BLaER1 (cell line): ENCODE data around the gene DPP6.
"Not testable (repeated sequence)": the region's sequence is repeated elsewhere in the genome, so short reads cannot be mapped to it uniquely, and the experiment has no call there.

Experiments
- H3K27ac ChIP-seq: shearing (Covaris generic); formaldehyde crosslinking; 2 replicates; pipeline ENCODE4 v1.8.1; 2022
- H3K27me3 ChIP-seq: shearing (Covaris generic); formaldehyde crosslinking; 2 replicates; pipeline ENCODE4 v1.8.1; 2022
- H3K36me3 ChIP-seq: shearing (Covaris generic); formaldehyde crosslinking; 2 replicates; pipeline ENCODE4 v1.8.1; 2022
- H3K4me1 ChIP-seq: shearing (Covaris generic); formaldehyde crosslinking; 2 replicates; pipeline ENCODE4 v1.8.1; 2022
- H3K4me2 ChIP-seq: shearing (Covaris generic); formaldehyde crosslinking; 2 replicates; pipeline ENCODE4 v1.8.1; 2022
- H3K4me3 ChIP-seq: shearing (Covaris generic); formaldehyde crosslinking; 2 replicates; pipeline ENCODE4 v1.8.1; 2022
- H3K9ac ChIP-seq: shearing (Covaris generic); formaldehyde crosslinking; 2 replicates; pipeline ENCODE4 v1.8.1; 2022
- H3K9me3 ChIP-seq: shearing (Covaris generic); formaldehyde crosslinking; 2 replicates; pipeline ENCODE4 v1.8.1; 2022
- H4K20me1 ChIP-seq: shearing (Covaris generic); formaldehyde crosslinking; 2 replicates; pipeline ENCODE4 v1.8.1; 2022

DPP6 gene

DNA sequence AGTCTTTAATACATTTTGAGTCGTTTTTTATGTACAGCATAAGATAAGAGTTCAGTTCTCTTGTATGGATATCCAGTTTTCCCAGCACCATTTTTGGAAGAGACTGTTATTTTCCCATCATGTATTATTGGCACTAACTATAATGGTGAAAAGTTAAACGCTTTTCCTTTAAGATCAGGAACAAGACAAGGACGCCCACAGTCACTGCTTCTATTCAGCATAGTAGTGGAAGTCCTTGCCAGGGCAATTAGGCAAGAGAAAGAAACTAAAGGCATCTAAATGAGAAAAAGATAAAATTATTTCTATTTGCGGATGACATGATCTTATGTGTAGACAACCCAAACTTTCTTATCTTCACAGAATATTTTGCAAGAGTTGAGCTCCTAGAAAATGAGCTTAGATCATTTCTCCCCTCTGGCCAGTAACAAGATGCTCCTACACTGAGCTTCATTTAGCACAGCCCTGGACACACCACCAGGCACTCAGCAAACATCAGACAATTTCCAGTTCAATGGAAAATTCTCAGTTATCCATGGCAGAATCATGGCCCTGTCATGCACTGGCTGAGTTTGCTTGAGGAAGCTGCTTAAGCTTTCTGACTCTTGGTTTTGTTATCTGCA lies 61.6 kb downstream of the DPP6 start:
- not testable (repeated sequence) for H3K9me3 ChIP-seq, H3K4me3 ChIP-seq, H3K36me3 ChIP-seq, H3K27ac ChIP-seq, H3K4me1 ChIP-seq, H3K9ac ChIP-seq, H3K4me2 ChIP-seq, H3K27me3 ChIP-seq, H4K20me1 ChIP-seq

GRCh38 chr7:154117411-154118390 lies 65.5 kb downstream of the DPP6 start:
- H3K4me1 ChIP-seq, result peaks cover 20% of the 10 kb centered on the region
- not testable (repeated sequence) for H3K27me3 ChIP-seq, H3K36me3 ChIP-seq, H3K9ac ChIP-seq, H3K27ac ChIP-seq, H3K4me2 ChIP-seq, H3K4me3 ChIP-seq, H4K20me1 ChIP-seq, H3K9me3 ChIP-seq

DNA sequence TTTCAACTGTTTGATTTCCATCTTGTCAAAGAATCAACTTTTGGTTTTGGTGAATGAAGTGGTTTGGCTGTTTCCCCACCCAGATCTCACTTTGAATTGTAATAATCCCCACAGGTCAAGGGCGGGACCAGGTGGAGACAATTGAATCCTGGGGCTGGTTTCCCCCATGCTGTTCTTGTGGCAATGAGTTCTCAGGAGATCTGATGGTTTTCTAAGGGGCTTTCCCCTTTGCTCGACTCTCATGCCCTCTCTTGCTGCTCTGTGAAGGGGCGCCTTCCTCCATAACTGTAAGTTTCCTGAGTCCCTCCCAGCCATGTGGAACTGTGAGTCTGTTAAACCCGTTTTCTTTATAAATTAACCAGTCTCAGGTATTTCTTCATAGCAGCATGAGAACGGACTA lies 68.6 kb downstream of the DPP6 start:
- peak overlapping the region; percentile 49; the same call in 1 of the 2 replicates for H3K27ac ChIP-seq
- H3K4me1 ChIP-seq, result peaks cover 25% of the 10 kb centered on the region
- not testable (repeated sequence) for H3K27me3 ChIP-seq, H3K36me3 ChIP-seq, H3K4me3 ChIP-seq, H4K20me1 ChIP-seq, H3K9me3 ChIP-seq, H3K9ac ChIP-seq
- H3K4me2 ChIP-seq, result peak overlapping the region; percentile 67

DNA sequence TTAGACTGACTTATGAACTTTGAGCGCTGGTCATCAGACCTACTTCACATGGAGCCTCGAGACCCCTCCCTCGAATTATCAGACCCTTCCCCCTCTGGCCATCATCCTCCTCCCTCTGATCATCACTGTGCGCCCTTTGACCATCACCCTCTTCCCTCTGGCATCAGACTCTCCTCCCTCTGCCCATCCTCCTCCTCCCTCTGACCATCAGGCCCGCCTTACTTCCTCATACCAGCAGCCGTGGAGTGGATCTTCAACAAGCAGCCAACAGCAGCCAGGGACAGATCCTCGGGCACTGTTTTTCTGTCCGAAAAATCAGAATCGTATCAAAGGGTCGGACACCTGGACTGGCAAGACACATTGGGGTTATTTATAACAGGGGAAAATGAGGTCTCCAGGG lies 70.5 kb downstream of the DPP6 start:
- not testable (repeated sequence) for H3K27ac ChIP-seq, H3K27me3 ChIP-seq, H3K9me3 ChIP-seq, H3K4me3 ChIP-seq, H4K20me1 ChIP-seq, H3K36me3 ChIP-seq, H3K9ac ChIP-seq
- Histone ChIP-seq H3K4me2 (peak overlapping the region; percentile 43), H3K4me1 (peaks cover 25% of the 10 kb centered on the region)

DNA sequence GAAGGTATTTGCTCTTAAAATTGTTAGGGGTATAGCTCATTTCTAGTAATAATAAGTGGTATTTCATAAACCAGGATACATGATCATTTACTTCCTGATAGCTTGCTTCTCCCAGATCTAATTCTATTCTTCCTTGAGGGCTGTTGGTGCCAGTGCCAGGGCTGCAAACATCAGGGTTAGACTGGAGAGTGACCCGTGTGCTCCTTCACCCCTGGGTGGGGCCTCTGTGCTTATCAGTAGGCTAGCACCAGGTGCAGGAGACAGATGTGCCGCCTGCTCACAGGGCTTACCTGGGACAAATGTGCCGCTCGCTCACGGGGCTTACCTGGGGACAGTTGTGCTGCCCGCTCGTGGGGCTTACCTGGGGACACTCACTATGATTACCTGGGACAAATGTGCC lies 71.2 kb downstream of the DPP6 start:
- not testable (repeated sequence) for H3K36me3 ChIP-seq, H3K27ac ChIP-seq, H4K20me1 ChIP-seq, H3K9me3 ChIP-seq, H3K27me3 ChIP-seq, H3K9ac ChIP-seq, H3K4me2 ChIP-seq, H3K4me3 ChIP-seq
- H3K4me1 ChIP-seq, result peaks cover 25% of the 10 kb centered on the region

DNA sequence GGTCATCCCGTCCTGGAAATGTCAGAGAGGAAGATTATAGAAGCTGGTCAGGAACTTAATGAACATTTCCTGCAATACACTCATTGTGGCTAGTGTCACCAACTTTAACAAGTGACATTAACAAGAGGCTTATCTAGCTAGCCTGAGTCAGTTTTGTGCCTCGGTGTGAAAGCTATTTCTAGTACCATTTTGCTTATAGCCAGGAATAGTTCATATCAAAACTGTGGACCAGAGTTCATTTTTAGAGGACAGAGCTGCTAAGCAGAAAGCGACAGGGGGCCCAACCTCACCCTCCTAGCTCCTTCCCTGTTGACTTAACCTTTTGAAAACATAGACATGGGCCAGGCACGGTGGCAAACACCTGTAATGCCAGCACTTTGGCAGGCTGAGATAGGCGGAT lies 76.9 kb downstream of the DPP6 start:
- not testable (repeated sequence) for H3K9ac ChIP-seq, H3K9me3 ChIP-seq, H3K4me3 ChIP-seq, H3K4me2 ChIP-seq, H3K27ac ChIP-seq, H4K20me1 ChIP-seq, H3K27me3 ChIP-seq, H3K36me3 ChIP-seq
- H3K4me1 ChIP-seq, result peaks cover 11% of the 10 kb centered on the region

DNA sequence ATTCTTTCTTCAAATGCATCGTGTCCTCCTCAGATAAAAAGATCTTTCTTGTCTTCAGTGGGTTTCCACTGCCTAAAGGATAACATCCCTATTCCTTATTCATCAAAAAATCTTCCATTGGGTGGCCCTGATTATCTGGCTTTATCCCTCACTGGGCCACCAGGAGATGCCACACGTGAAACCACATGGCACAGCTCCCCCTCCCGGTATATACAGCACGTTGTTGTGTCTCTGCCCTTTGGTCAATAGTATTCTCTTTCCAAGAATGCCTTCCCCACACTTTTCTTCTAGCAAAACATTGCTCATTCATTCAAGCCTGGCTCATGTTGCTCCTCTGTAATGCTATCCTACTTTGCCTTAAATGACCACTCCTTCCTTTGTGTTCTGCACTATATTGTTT lies 80.4 kb downstream of the DPP6 start:
- H4K20me1 ChIP-seq, H3K4me3 ChIP-seq, H3K9ac ChIP-seq, H3K4me2 ChIP-seq, H3K27ac ChIP-seq, H3K36me3 ChIP-seq, H3K27me3 ChIP-seq: not testable (repeated sequence)
- H3K4me1 ChIP-seq, result peaks cover 28% of the 10 kb centered on the region
- peaks cover 19% of the 10 kb centered on the region for H3K9me3 ChIP-seq

GRCh38 chr7:154133703-154134277 lies 81.6 kb downstream of the DPP6 start:
- Histone ChIP-seq H3K4me1 (peaks cover 28% of the 10 kb centered on the region), H3K9me3 (peaks cover 19% of the 10 kb centered on the region), H3K4me3 (0 out of 2 replicates have a peak overlapping the region, but pooled peaks have one; percentile 14), H3K4me2 (peak overlapping the region; percentile 49), H3K27ac (0 out of 2 replicates have a peak overlapping the region, but pooled peaks have one; percentile 18)
- H3K27me3 ChIP-seq, H4K20me1 ChIP-seq, H3K9ac ChIP-seq, H3K36me3 ChIP-seq: not testable (repeated sequence)

- not testable (repeated sequence) for H3K4me3 ChIP-seq, H3K36me3 ChIP-seq, H4K20me1 ChIP-seq, H3K27me3 ChIP-seq, H3K9ac ChIP-seq, H3K4me2 ChIP-seq
- 0 out of 2 replicates have a peak overlapping the region, but pooled peaks have one; percentile 18 for H3K27ac ChIP-seq
- H3K9me3 ChIP-seq, result peaks cover 19% of the 10 kb centered on the region
- H3K4me1 ChIP-seq, result peaks cover 28% of the 10 kb centered on the region
Observed at GRCh38 chr7:154134698-154135097, 82.5 kb downstream of the DPP6 start.

- H4K20me1 ChIP-seq, H3K36me3 ChIP-seq, H3K4me3 ChIP-seq, H3K27ac ChIP-seq, H3K27me3 ChIP-seq, H3K9ac ChIP-seq: not testable (repeated sequence)
- peaks cover 19% of the 10 kb centered on the region for H3K9me3 ChIP-seq
- peaks cover 31% of the 10 kb centered on the region for H3K4me1 ChIP-seq
- peak overlapping the region; percentile 32; the same call in 1 of the 2 replicates for H3K4me2 ChIP-seq
Observed at GRCh38 chr7:154135646-154136045, 83.4 kb downstream of the DPP6 start.

DNA sequence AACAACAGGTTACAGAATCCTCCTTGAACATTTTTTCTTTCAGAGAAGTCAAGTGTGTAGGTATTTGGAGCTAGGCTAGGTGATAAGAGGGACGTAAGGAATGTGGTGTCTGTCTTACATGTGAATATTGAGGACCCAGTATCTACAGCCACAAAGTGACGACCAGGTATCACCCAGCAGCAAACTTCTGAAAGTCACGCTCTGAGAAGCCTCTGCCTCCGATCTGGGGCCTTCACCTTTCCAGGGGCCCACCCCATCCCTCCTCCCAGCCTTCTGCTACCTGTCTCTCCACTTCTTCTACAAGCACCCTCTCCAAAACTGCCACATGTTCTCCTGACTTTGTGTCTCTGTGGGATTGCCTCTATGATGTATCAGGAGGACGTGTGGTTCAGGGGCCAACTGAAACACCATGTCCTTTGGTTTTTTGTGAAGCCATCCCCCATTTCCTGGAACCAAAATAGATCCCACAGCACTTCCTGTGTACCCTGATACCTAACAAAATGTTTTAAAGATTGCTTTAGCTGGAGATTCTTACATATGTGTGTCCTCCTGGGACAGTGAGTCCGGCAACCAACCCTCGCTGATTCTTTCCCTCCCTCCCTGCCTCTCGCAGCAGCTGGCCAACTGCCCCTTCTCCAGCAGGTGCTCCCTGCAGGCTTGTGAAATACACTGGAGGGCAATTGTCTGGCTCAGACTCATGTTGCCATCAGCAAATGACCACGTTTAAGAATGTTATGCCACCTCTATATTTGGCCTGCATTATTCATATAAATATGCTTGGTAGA lies 93.9 kb downstream of the DPP6 start:
- not testable (repeated sequence) for H4K20me1 ChIP-seq, H3K9me3 ChIP-seq, H3K27me3 ChIP-seq, H3K4me3 ChIP-seq, H3K36me3 ChIP-seq
- Histone ChIP-seq H3K4me1 (peaks cover 37% of the 10 kb centered on the region), H3K27ac (peak overlapping the region; percentile 86), H3K9ac (peak overlapping the region; percentile 68), H3K4me2 (peak overlapping the region; percentile 73)

GRCh38 chr7:154146707-154147038 lies 94.5 kb downstream of the DPP6 start:
- not testable (repeated sequence) for H3K27me3 ChIP-seq, H3K9me3 ChIP-seq, H3K36me3 ChIP-seq, H3K4me3 ChIP-seq, H4K20me1 ChIP-seq
- peak overlapping the region; percentile 68 for H3K9ac ChIP-seq
- H3K4me1 ChIP-seq, result peaks cover 37% of the 10 kb centered on the region
- peak overlapping the region; percentile 86 for H3K27ac ChIP-seq
- peak overlapping the region; percentile 73 for H3K4me2 ChIP-seq

- not testable (repeated sequence) for H3K4me3 ChIP-seq, H3K36me3 ChIP-seq, H3K27ac ChIP-seq, H3K9ac ChIP-seq, H4K20me1 ChIP-seq, H3K9me3 ChIP-seq, H3K27me3 ChIP-seq
- Histone ChIP-seq H3K4me2 (peak overlapping the region; percentile 62), H3K4me1 (peaks cover 38% of the 10 kb centered on the region)
Observed at GRCh38 chr7:154148791-154149516, 96.8 kb downstream of the DPP6 start.
